Neural cell (in vitro differentiated cells): ENCODE data around the gene IFRD1. TPM values are rescaled to one million over a fixed set of nuclear protein-coding genes. Genes with fewer than 3 reads are reported as not detected.

Experiments
- H2AFZ ChIP-seq: fragments of 200-600, 300-800 bp; sonication (generic), shearing (Covaris generic); 2 replicates; pipeline ENCODE4 v1.6.0; 2014; ENCODE audit warnings: low read depth, mild to moderate bottlenecking, antibody characterized with exemption, low read length, moderate library complexity
- H3F3A ChIP-seq: fragments of 200-600 bp; shearing (Covaris generic); 2 replicates; pipeline ENCODE4 v1.6.1; 2016; ENCODE audit warnings: mild to moderate bottlenecking, moderate library complexity, mixed read lengths, antibody characterized with exemption, low read length; ENCODE audit not compliant: insufficient read depth, poor library complexity, severe bottlenecking
- H3K27ac ChIP-seq: fragments of 200-600, 300-800 bp; sonication (generic), shearing (Covaris generic); 2 replicates; pipeline ENCODE4 v1.5.1; 2014; ENCODE audit warnings: mild to moderate bottlenecking, low read length, moderate library complexity
- H3K27me3 ChIP-seq: fragments of 300-800, 200-600 bp; sonication (generic), shearing (Covaris generic); 2 replicates; pipeline ENCODE4 v1.6.0; 2014; ENCODE audit warnings: mild to moderate bottlenecking, low read depth, low read length, moderate library complexity; ENCODE audit not compliant: insufficient read depth
- H3K36me3 ChIP-seq: fragments of 300-800, 200-600 bp; sonication (generic), shearing (Covaris generic); 2 replicates; pipeline ENCODE4 v1.5.1; 2014; ENCODE audit warnings: mild to moderate bottlenecking, antibody characterized with exemption, low read length, moderate library complexity; ENCODE audit not compliant: insufficient read depth
- H3K4me2 ChIP-seq: fragments of 300-800, 200-600 bp; sonication (generic), shearing (Covaris generic); 2 replicates; pipeline ENCODE4 v1.6.0; 2014; ENCODE audit warnings: mild to moderate bottlenecking, low read length
- H3K4me3 ChIP-seq: fragments of 300-800, 200-600 bp; sonication (generic), shearing (Covaris generic); 2 replicates; pipeline ENCODE4 v1.5.1; 2014; ENCODE audit warnings: mild to moderate bottlenecking, low read length, moderate library complexity
- H3K79me2 ChIP-seq: fragments of 200-600 bp; shearing (Covaris generic); replicated peaks from 2 replicates; pipeline ENCODE4 v1.6.0; 2014; ENCODE audit warnings: mild to moderate bottlenecking, low read length, moderate library complexity; ENCODE audit not compliant: insufficient read depth
- H3K9ac ChIP-seq: fragments of 300-800, 200-600 bp; sonication (generic), shearing (Covaris generic); 2 replicates; pipeline ENCODE4 v1.6.1; 2016; ENCODE audit warnings: mild to moderate bottlenecking, low read length, mixed read lengths
- H3K9me2 ChIP-seq: fragments of 200-600 bp; shearing (Covaris generic); 2 replicates; pipeline ENCODE4 v1.6.1; 2016; ENCODE audit warnings: mild to moderate bottlenecking, low read length, mixed read lengths; ENCODE audit not compliant: insufficient read depth
- H3K9me3 ChIP-seq: fragments of 200-600, 300-800 bp; sonication (generic), shearing (Covaris generic); 2 replicates; pipeline ENCODE4 v1.6.1; 2016; ENCODE audit warnings: mild to moderate bottlenecking, mixed run types, low read length, moderate library complexity, mixed read lengths
- H4K20me1 ChIP-seq: fragments of 200-600 bp; shearing (Covaris generic); 2 replicates; pipeline ENCODE4 v1.6.1; 2016; ENCODE audit warnings: mild to moderate bottlenecking, mixed run types; ENCODE audit not compliant: insufficient read depth
- CTCF ChIP-seq: fragments of 450-650 bp; IDR thresholded peaks from 2 replicates; pipeline ENCODE4 v1.5.1; 2014; ENCODE audit warnings: antibody characterized with exemption, mild to moderate bottlenecking, moderate library complexity; ENCODE audit not compliant: poor library complexity, severe bottlenecking
- EP300 ChIP-seq: fragments of 450-650 bp; conservative IDR thresholded peaks from 2 replicates; pipeline ENCODE4 v1.6.1; 2014; ENCODE audit warnings: antibody characterized with exemption, mild to moderate bottlenecking, moderate library complexity; ENCODE audit not compliant: poor library complexity, severe bottlenecking
- EZH2 ChIP-seq: fragments of 200-600, 300-800 bp; shearing (Covaris generic), sonication (generic); IDR thresholded peaks from 2 replicates; pipeline ENCODE4 v1.6.1; 2014; ENCODE audit warnings: antibody characterized with exemption, low read length, borderline replicate concordance, mild to moderate bottlenecking; ENCODE audit not compliant: insufficient read depth, poor library complexity, severe bottlenecking
- MXI1 ChIP-seq: fragments of 450-650 bp; conservative IDR thresholded peaks from 2 replicates; pipeline ENCODE4 v1.6.1; 2014; ENCODE audit warnings: antibody characterized with exemption, mild to moderate bottlenecking; ENCODE audit not compliant: poor library complexity, severe bottlenecking
- POLR2AphosphoS5 ChIP-seq: IDR thresholded peaks from 2 replicates; pipeline ENCODE4 v1.6.1; 2012
- RAD21 ChIP-seq: fragments of 450-650 bp; conservative IDR thresholded peaks from 2 replicates; pipeline ENCODE4 v1.6.1; 2014; ENCODE audit warnings: antibody characterized with exemption, mild to moderate bottlenecking, moderate library complexity
- REST ChIP-seq: IDR thresholded peaks from 2 replicates; pipeline ENCODE4 v1.6.1; 2012; ENCODE audit warnings: borderline replicate concordance
- SMC3 ChIP-seq: fragments of 450-650 bp; conservative IDR thresholded peaks from 2 replicates; pipeline ENCODE4 v1.6.1; 2014; ENCODE audit warnings: antibody characterized with exemption, mild to moderate bottlenecking, moderate library complexity; ENCODE audit not compliant: poor library complexity
- TAF1 ChIP-seq: IDR thresholded peaks from 2 replicates; pipeline ENCODE4 v1.6.1; 2012; ENCODE audit warnings: low read depth
- polyA plus RNA-seq: library from polyadenylated mRNA; depleted of rRNA; stranded (reverse); fragments of >200 nt; gene quantifications from 2 replicates; pipeline ENCODE4 v1.2.3, GENCODE V29; 2014

Gene IFRD1
- polyA plus RNA-seq, 1 donor from 2014 or later, result 270 TPM

GRCh38 chr7:112501801-112502503 is 51.7 kb downstream of the IFRD1 start:
- Histone ChIP-seq H3K9me3 (no peaks in the 10 kb centered on the region), H3K27ac (no peak overlapping the region), H3F3A (no peaks in the 10 kb centered on the region), H3K9ac (no peak overlapping the region), H3K4me2 (no peak overlapping the region), H3K79me2 (no peaks in the 10 kb centered on the region), H3K4me3 (no peak overlapping the region), H3K27me3 (no peaks in the 10 kb centered on the region), H4K20me1 (no peaks in the 10 kb centered on the region), H3K9me2 (no peaks in the 10 kb centered on the region), H2AFZ (no peak overlapping the region), H3K36me3 (no peaks in the 10 kb centered on the region)
- no peak for TF ChIP-seq EP300
- no peak for TF ChIP-seq EZH2
- TF ChIP-seq POLR2AphosphoS5, result no peak
- no peak for TF ChIP-seq CTCF
- no peak for TF ChIP-seq RAD21
- TF ChIP-seq TAF1, result no peak
- TF ChIP-seq MXI1, result no peak
- no peak for TF ChIP-seq SMC3
- no peak for TF ChIP-seq REST

- H3K9me3 ChIP-seq, result no peaks in the 10 kb centered on the region
- no peaks in the 10 kb centered on the region for H3K27me3 ChIP-seq
- H3K79me2 ChIP-seq, result no peaks in the 10 kb centered on the region
- H3K4me2 ChIP-seq, result no peak overlapping the region
- no peak for TF ChIP-seq EP300
- no peak for TF ChIP-seq TAF1
- TF ChIP-seq SMC3, result no peak
- TF ChIP-seq EZH2, result no peak
- no peak for TF ChIP-seq REST
- TF ChIP-seq RAD21, result no peak
- no peak for TF ChIP-seq POLR2AphosphoS5
- no peak for TF ChIP-seq MXI1
- no peak for TF ChIP-seq CTCF
- H3F3A ChIP-seq, result no peaks in the 10 kb centered on the region
- H3K4me3 ChIP-seq, result no peak overlapping the region
- no peaks in the 10 kb centered on the region for H3K36me3 ChIP-seq
- no peaks in the 10 kb centered on the region for H4K20me1 ChIP-seq
- no peak overlapping the region for H2AFZ ChIP-seq
- H3K9me2 ChIP-seq, result no peaks in the 10 kb centered on the region
- H3K27ac ChIP-seq, result no peak overlapping the region
- no peak overlapping the region for H3K9ac ChIP-seq
These were observed 52.4 kb downstream of the IFRD1 start for GRCh38 chr7:112502700-112503099.
